WI38 (cell line): Measurements from ENCODE around the gene TCP11L1.
"Not testable (repeated sequence)": the region's sequence is repeated elsewhere in the genome, so short reads cannot be mapped to it uniquely, and the experiment has no call there.

Source experiments
- H3K4me3 ChIP-seq: 2 replicates; pipeline ENCODE4 v1.5.1; 2011; ENCODE audit warnings: low read depth, mild to moderate bottlenecking, control low read depth, low read length
- CTCF ChIP-seq: IDR thresholded peaks from 2 replicates; pipeline ENCODE4 v1.5.1; 2012; ENCODE audit warnings: low read depth, mild to moderate bottlenecking, control low read depth, low read length

The TCP11L1 gene

GRCh38 chr11:33027846-33028536 lies 11.4 kb upstream of the TCP11L1 start:
- no peak for TF ChIP-seq CTCF
- H3K4me3 ChIP-seq, result no peak overlapping the region

DNA sequence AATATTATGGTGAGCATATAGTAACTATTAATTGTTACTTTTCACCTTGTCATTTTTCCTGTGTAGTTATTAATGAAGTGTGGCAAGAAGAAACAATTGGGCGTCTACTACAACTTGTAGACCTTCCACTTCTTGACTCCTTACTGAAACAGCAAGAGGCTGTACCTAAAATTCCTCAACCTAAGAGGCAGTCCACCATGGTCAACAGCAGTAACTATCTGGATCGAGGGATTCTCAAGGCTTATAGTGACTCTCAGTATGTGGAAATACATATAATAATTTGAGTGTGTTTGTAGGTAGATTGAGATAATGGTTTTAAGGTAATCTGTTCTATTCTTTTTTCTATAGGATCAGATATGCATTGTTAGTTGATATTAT lies 10.8 kb upstream of the TCP11L1 start:
- TF ChIP-seq CTCF, result no peak
- H3K4me3 ChIP-seq, result no peak overlapping the region

DNA sequence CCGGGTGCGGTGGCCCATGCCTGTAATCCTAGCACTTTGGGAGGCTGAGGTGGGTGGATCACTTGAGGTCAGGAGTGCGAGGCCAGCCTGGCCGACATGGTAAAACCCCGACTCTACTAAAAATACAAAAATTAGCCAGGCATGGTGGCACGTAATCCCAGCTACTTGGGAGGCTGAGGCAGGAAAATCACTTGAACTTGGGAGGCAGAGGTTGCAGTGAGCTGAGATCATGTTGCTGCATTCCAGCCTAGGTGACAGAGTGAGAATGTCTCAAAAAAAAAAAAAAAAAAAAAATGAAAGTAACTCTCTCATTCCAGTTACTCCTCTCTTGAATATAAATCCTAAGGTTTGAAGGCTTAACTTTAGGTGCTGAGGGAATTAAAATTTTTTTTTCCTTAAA lies 10.2 kb upstream of the TCP11L1 start:
- not testable (repeated sequence) for H3K4me3 ChIP-seq

DNA sequence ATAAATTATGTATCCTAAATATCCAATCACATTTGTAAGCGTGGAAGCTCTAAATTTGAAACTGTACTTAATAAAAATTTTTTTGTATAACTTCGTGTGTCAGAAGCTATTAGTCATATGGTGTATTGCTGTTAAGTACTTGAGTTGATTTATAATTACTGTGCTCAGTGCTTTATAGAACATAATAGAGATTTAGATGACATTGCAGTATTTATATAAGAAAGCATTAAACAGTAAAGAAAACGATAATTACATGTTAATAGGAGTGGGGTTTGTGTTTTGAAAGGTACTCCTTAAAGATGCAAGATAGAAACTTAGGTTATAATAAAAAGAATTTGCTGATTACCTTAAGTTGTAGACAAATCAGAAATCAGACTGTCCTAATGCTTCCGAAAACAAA lies 5.9 kb upstream of the TCP11L1 start:
- H3K4me3 ChIP-seq, result no peak overlapping the region
- no peak for TF ChIP-seq CTCF

GRCh38 chr11:33035011-33035410 lies 4.4 kb upstream of the TCP11L1 start:
- H3K4me3 ChIP-seq, result no peak overlapping the region
- no peak for TF ChIP-seq CTCF

DNA sequence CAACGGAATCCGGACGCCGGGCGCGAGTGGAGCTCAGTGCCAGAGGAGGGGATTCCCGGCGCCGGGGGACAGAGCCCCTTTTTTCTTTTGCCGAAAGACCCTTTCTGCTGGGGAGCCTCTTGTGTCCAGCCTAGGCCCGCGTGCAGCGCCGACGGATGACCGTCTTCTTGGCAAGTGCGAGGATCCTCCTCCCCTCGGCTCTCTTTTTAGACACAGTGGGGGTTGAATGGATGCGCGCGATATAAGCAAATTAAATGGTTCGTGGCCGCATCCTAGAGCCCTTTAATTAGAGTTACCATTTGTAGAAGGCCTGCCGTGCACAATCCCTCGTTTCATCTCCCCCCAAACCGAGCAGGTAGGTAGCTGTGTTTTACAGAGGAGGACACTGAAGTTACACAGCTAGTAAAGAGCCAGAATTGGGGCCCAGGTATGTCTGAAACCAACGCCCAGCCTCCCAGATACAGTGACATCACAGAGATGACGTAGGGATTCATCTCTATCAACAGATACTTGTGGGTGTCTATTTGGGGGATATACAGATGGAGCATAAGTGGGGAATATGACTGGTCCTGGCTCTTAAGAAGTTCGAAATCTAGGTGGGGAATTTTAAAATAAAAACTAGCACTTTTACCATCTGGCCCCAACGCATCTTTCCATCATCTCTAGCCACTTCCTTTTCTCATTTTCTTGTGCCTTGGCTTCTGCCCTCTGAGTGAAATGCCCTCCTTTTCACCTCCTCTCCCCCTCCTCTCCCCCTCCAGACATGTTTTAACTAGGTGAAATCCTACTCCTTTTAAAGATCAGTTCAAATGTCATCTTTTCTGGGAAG lies 875 bp downstream of the TCP11L1 start:
- TF ChIP-seq CTCF, result no peak
- H3K4me3 ChIP-seq, result peak overlapping the region; percentile 85

GRCh38 chr11:33040862-33041453 lies 1.6 kb downstream of the TCP11L1 start:
- peak overlapping the region; percentile 85 for H3K4me3 ChIP-seq
- no peak for TF ChIP-seq CTCF
